MM.1S (cell line): ENCODE data around the gene LLGL1.

Experiments
- DNase-seq: peaks from one replicate; pipeline ENCODE4 v3.0.0-alpha.2; 2015
- H2AFZ ChIP-seq: fragments of 300-600 bp; sonication (generic); 2 replicates; pipeline ENCODE4 v1.6.0; 2016; ENCODE audit warnings: antibody characterized with exemption, low read length
- H3F3A ChIP-seq: fragments of 300-600 bp; sonication (generic); 2 replicates; pipeline ENCODE4 v1.6.1; 2016; ENCODE audit warnings: mild to moderate bottlenecking, antibody characterized with exemption, low read length, moderate library complexity, mixed read lengths; ENCODE audit not compliant: insufficient read depth
- H3K27ac ChIP-seq: fragments of 300-600 bp; sonication (generic); 2 replicates; pipeline ENCODE4 v1.5.1; 2016; ENCODE audit warnings: mild to moderate bottlenecking, low read length
- H3K27me3 ChIP-seq: fragments of 300-600 bp; sonication (generic); replicated peaks from 2 replicates; pipeline ENCODE4 v1.6.0; 2016; ENCODE audit warnings: low read length; ENCODE audit not compliant: insufficient read depth
- H3K36me3 ChIP-seq: fragments of 300-600 bp; sonication (generic); replicated peaks from 2 replicates; pipeline ENCODE4 v1.6.1; 2016; ENCODE audit warnings: mild to moderate bottlenecking, low read length, mixed read lengths; ENCODE audit not compliant: insufficient read depth
- H3K4me1 ChIP-seq: fragments of 300-600 bp; sonication (generic); 2 replicates; pipeline ENCODE4 v1.6.1; 2016; ENCODE audit warnings: low read length, mixed read lengths
- H3K4me2 ChIP-seq: fragments of 300-600 bp; sonication (generic); 2 replicates; pipeline ENCODE4 v1.6.0; 2016; ENCODE audit warnings: low read depth, low read length
- H3K4me3 ChIP-seq: fragments of 300-600 bp; sonication (generic); 2 replicates; pipeline ENCODE4 v1.5.1; 2016; ENCODE audit warnings: low read length, mixed read lengths
- H3K79me2 ChIP-seq: fragments of 300-600 bp; sonication (generic); 2 replicates; pipeline ENCODE4 v1.6.1; 2016; ENCODE audit warnings: mixed run types, low read length, mixed read lengths
- H3K9ac ChIP-seq: fragments of 300-600 bp; sonication (generic); 2 replicates; pipeline ENCODE4 v1.6.1; 2016; ENCODE audit warnings: low read length, mixed read lengths
- H3K9me2 ChIP-seq: fragments of 300-600 bp; sonication (generic); replicated peaks from 2 replicates; pipeline ENCODE4 v1.6.1; 2016; ENCODE audit warnings: mild to moderate bottlenecking, low read length, mixed read lengths; ENCODE audit not compliant: insufficient read depth
- H3K9me3 ChIP-seq: fragments of 300-600 bp; sonication (generic); replicated peaks from 2 replicates; pipeline ENCODE4 v1.6.1; 2016; ENCODE audit warnings: mild to moderate bottlenecking, low read length, mixed read lengths; ENCODE audit not compliant: insufficient read depth
- H4K20me1 ChIP-seq: fragments of 300-600 bp; sonication (generic); 2 replicates; pipeline ENCODE4 v1.6.1; 2016; ENCODE audit warnings: mild to moderate bottlenecking, low read length, moderate library complexity, mixed read lengths; ENCODE audit not compliant: insufficient read depth
- EZH2 ChIP-seq: fragments of 300-600 bp; sonication (generic); optimal IDR thresholded peaks from 2 replicates; pipeline ENCODE3; 2017; ENCODE audit warnings: low read depth, mild to moderate bottlenecking, antibody characterized with exemption, low read length, mixed read lengths
- EZH2phosphoT487 ChIP-seq: fragments of 300-600 bp; sonication (generic); IDR thresholded peaks from 2 replicates; pipeline ENCODE4 v1.6.1; 2018; ENCODE audit warnings: antibody characterized with exemption, low read length
- TF ChIP-seq, protein P1 (sequence below): fragments of 300-600 bp; sonication (generic); IDR thresholded peaks from 2 replicates; pipeline ENCODE4 v1.5.1; 2016; ENCODE audit warnings: antibody characterized with exemption, low read length, mixed read lengths

The LLGL1 gene

DNA sequence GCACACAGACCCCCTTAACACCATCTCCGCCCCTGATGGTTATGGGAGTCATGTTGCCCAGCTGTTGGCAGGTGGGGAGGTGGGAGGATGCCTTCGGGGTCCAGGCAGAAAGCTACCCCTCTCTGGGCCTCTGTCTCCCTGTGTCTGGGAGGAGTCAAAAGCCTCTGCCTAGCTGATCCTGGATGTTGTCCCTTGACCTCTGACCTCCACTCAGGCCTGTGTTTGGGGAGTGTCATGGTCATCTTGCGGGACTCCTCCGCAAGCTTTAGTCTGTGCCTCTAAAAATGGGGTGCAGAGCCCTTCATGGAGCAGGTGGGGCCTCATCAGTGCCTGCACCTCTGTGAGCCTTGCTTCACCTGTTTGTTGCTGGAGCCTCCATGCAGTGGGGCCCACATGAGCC, 3.8 kb downstream of the LLGL1 start:
- Histone ChIP-seq H3K4me3 (no peak overlapping the region), H3F3A (no peaks in the 10 kb centered on the region), H2AFZ (no peak overlapping the region), H3K9me3 (no peaks in the 10 kb centered on the region), H4K20me1 (no peaks in the 10 kb centered on the region), H3K36me3 (no peaks in the 10 kb centered on the region), H3K4me2 (no peak overlapping the region), H3K27me3 (no peaks in the 10 kb centered on the region), H3K4me1 (no peaks in the 10 kb centered on the region), H3K9me2 (no peaks in the 10 kb centered on the region), H3K9ac (no peak overlapping the region), H3K27ac (no peak overlapping the region), H3K79me2 (0 out of 2 replicates have a peak, but pooled peaks cover 4% of the 10 kb centered on the region)
- TF ChIP-seq, protein P1, sequence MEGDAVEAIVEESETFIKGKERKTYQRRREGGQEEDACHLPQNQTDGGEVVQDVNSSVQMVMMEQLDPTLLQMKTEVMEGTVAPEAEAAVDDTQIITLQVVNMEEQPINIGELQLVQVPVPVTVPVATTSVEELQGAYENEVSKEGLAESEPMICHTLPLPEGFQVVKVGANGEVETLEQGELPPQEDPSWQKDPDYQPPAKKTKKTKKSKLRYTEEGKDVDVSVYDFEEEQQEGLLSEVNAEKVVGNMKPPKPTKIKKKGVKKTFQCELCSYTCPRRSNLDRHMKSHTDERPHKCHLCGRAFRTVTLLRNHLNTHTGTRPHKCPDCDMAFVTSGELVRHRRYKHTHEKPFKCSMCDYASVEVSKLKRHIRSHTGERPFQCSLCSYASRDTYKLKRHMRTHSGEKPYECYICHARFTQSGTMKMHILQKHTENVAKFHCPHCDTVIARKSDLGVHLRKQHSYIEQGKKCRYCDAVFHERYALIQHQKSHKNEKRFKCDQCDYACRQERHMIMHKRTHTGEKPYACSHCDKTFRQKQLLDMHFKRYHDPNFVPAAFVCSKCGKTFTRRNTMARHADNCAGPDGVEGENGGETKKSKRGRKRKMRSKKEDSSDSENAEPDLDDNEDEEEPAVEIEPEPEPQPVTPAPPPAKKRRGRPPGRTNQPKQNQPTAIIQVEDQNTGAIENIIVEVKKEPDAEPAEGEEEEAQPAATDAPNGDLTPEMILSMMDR, result no peak
- TF ChIP-seq EZH2 (no peak), EZH2phosphoT487 (no peak)
- DNase-seq, result no peak

DNA sequence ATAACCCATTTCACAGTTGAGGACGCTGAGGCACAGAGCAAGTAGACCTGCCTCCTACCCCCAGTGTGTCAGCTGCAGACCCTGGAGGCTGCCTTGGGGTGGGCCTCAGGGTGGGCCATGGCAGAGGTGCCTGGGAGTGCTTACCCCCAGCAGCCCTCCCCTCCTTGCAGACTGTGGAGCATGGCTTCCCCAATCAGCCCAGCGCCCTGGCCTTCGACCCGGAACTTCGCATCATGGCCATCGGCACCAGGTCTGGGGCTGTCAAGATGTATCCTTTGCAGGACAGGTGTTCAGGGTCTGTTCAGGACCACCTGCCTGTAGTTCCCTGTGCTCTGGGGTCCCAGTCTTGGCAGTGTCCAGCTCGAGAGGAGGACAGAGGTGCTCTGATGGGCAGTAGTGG, 4.3 kb downstream of the LLGL1 start:
- Histone ChIP-seq H3K79me2 (0 out of 2 replicates have a peak, but pooled peaks cover 4% of the 10 kb centered on the region), H3K4me1 (no peaks in the 10 kb centered on the region), H3K4me3 (no peak overlapping the region), H2AFZ (no peak overlapping the region), H3K9ac (no peak overlapping the region), H3F3A (no peaks in the 10 kb centered on the region), H3K36me3 (no peaks in the 10 kb centered on the region), H4K20me1 (no peaks in the 10 kb centered on the region), H3K4me2 (no peak overlapping the region), H3K9me2 (no peaks in the 10 kb centered on the region), H3K27me3 (no peaks in the 10 kb centered on the region), H3K27ac (no peak overlapping the region), H3K9me3 (no peaks in the 10 kb centered on the region)
- TF ChIP-seq EZH2phosphoT487, result no peak
- TF ChIP-seq, protein P1, result no peak
- DNase-seq, result no peak

DNA sequence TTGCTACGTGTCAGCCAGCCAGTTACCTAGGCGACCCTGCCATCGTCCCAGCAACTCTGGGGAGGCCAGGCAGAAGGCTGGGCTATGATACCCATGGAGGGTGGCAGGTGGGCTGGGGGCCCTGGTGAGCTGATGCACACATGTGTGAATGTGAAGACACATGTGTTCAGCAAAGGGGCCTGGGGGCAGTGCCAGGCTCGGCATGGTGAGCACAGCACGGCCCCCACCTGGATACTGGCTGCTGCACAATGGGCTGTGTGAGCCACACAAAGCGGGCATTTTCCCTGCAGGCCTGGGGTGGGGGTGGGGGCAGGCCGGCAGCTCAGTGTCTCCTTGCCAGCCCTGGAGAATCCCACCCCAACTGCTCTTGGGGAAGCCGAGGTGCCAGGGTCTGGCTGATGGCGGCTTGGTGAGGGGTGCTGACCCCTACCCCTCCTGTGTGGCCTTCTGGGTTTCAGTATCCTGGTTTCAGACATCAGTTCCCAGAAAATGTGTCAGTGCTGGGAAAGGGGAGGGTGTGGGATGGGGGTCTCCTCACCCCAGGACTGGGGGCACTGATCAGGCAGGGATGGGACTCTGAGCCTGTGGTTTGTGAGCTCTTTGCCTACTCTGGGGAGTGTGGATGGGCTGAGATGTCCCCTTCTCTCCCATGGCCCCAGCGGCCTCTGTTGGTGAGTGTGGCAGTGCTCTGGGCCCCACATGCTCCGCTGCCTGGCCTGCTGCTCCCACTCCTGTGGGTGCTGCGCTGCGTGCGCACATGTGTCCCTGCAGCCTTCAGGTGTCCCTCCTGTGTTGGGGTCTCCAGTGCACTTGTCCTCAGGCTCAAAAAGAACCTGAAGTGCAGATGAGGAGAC, 5.1 kb downstream of the LLGL1 start:
- Histone ChIP-seq H3K4me2 (no peak overlapping the region), H3K9me2 (no peaks in the 10 kb centered on the region), H2AFZ (no peak overlapping the region), H4K20me1 (no peaks in the 10 kb centered on the region), H3F3A (no peaks in the 10 kb centered on the region), H3K36me3 (no peaks in the 10 kb centered on the region), H3K4me1 (no peaks in the 10 kb centered on the region), H3K9ac (no peak overlapping the region), H3K27ac (no peak overlapping the region), H3K27me3 (no peaks in the 10 kb centered on the region), H3K9me3 (no peaks in the 10 kb centered on the region), H3K4me3 (no peak overlapping the region), H3K79me2 (0 out of 2 replicates have a peak, but pooled peaks cover 4% of the 10 kb centered on the region)
- no peak for DNase-seq
- TF ChIP-seq, protein P1, result no peak
- TF ChIP-seq EZH2, result no peak
- TF ChIP-seq EZH2phosphoT487, result no peak
